Left renal cortex interstitium (tissue), 4 donors: Measurements from ENCODE around the gene LIF. TPM values are rescaled to one million over a fixed set of nuclear protein-coding genes. Genes with fewer than 3 reads are reported as not detected.

ENCODE experiments used
- DNase-seq, 4 donors: peaks; one replicate each; pipeline ENCODE4 v3.0.0-alpha.2; 2013; ENCODE audit warnings: low read depth in 4 of 4, low spot score in 2 of 4, missing footprints in 1 of 4
- polyA plus RNA-seq, 4 donors: library from polyadenylated mRNA; unstranded; fragments of 120-200 nt; gene quantifications; one replicate each; pipeline ENCODE4 v1.2.1, GENCODE V29; 2013; ENCODE audit not compliant: insufficient read length in 4 of 4

LIF gene
- polyA plus RNA-seq, 4 donors = 1.3 to 2.4 (median 2.3) TPM

- peak in 1 of 4 donors; percentile 62 for DNase-seq
These were observed 51.1 kb downstream of the LIF start for GRCh38 chr22:30195245-30196140.

GRCh38 chr22:30193031-30193775 lies 53.4 kb downstream of the LIF start:
- DNase-seq = no peak

- DNase-seq = no peak
These were observed 54.1 kb downstream of the LIF start for GRCh38 chr22:30192427-30192826.

GRCh38 chr22:30191040-30191701 lies 55.4 kb downstream of the LIF start:
- DNase-seq = no peak

- no peak for DNase-seq
These were observed 56.0 kb downstream of the LIF start for GRCh38 chr22:30190574-30190973.

Other genes with a start within 250 kb of the LIF start
- gene HORMAD2, start 166.3 kb downstream of the LIF start, polyA plus RNA-seq = under 1 TPM in 1 of 4 donors, not detected in 3; 0.08 TPM
- gene OSM, start 20.1 kb upstream of the LIF start, polyA plus RNA-seq = under 1 TPM in 3 of 4 donors, not detected in 1; 0.13 to 0.38 (median 0.34) TPM
- 10 to 100 TPM in 3 of 4 donors, 1 to 10 TPM in 1; 8.7 to 15.9 (median 12.8) TPM for gene CASTOR1, start 42.7 kb upstream of the LIF start, polyA plus RNA-seq
- 10 to 100 TPM; 14.1 to 18.4 (median 16.3) TPM for gene TBC1D10A, start 80.2 kb upstream of the LIF start, polyA plus RNA-seq
- 100 to 1,000 TPM; 129 to 168 (median 150) TPM for gene SF3A1, start 110.1 kb upstream of the LIF start, polyA plus RNA-seq
- 1 to 10 TPM; 5.4 to 9.2 (median 7.3) TPM for gene CCDC157, start 110.2 kb upstream of the LIF start, polyA plus RNA-seq
- gene RNF215, start 140.7 kb upstream of the LIF start, polyA plus RNA-seq = 10 to 100 TPM; 18.3 to 26.3 (median 24.7) TPM
- 1 to 10 TPM; 4.3 to 8.0 (median 6.3) TPM for gene SEC14L2, start 150.3 kb upstream of the LIF start, polyA plus RNA-seq
- gene MTFP1, start 179.0 kb upstream of the LIF start, polyA plus RNA-seq = 10 to 100 TPM in 3 of 4 donors, 1 to 10 TPM in 1; 8.4 to 12.8 (median 12.2) TPM
- under 1 TPM in 1 of 4 donors, not detected in 3; 0.08 TPM for gene SEC14L3, start 225.3 kb upstream of the LIF start, polyA plus RNA-seq